ENCODE results near the gene ZSCAN4.

- no peak for TF ChIP-seq EP300 (conservative IDR thresholded peaks at IDR 0.05; ENCODE audit: poor library complexity, severe bottlenecking)
- no peak for TF ChIP-seq CTCF (IDR thresholded peaks at IDR 0.05; ENCODE audit: poor library complexity, severe bottlenecking)
- TF ChIP-seq MXI1 (conservative IDR thresholded peaks at IDR 0.05; ENCODE audit: poor library complexity, severe bottlenecking): no peak
- no peak for TF ChIP-seq TAF1 (IDR thresholded peaks at IDR 0.05; ENCODE audit: low read depth)
- no peak for TF ChIP-seq EZH2 (IDR thresholded peaks at IDR 0.05; ENCODE audit: borderline replicate concordance, insufficient read depth, low read length, poor library complexity, severe bottlenecking)
- no peak for TF ChIP-seq REST (IDR thresholded peaks at IDR 0.05; ENCODE audit: borderline replicate concordance)
- TF ChIP-seq RAD21 (conservative IDR thresholded peaks at IDR 0.05): no peak
These were observed 43.5 kb downstream of the ZSCAN4 start for GRCh38 chr19:57712222-57712621.
